PC-3 (cell line): Measurements from ENCODE around the gene MRFAP1. TPM values are rescaled to one million over a fixed set of nuclear protein-coding genes. Genes with fewer than 3 reads are reported as not detected.
A peak's percentile ranks its signal among the peaks of the same experiment; 100 is the strongest.

Source experiments
- ATAC-seq: fragments of 200-7000 bp; cut with Tn5 transposase; 2 replicates; pipeline ENCODE4 v1.9.1; 2020; ENCODE audit warnings: mild to moderate bottlenecking, moderate library complexity
- BruUV-seq: library from RNA; stranded (reverse); fragments of 400-500 nt; replicated peaks from 2 replicates; lab custom pipeline; 2021; lab: Mats Ljungman, UMichigan
- CTCF ChIA-PET: fragments of 300-600 bp; sonication (Branson Sonifier 250); formaldehyde crosslinking; loops from one replicate; lab custom pipeline; 2022; ENCODE audit warnings: antibody characterized with exemption; lab: Charles Lee
- POLR2A ChIA-PET: fragments of 300-600 bp; sonication (Branson Sonifier 250); formaldehyde crosslinking; loops from one replicate; lab custom pipeline; 2022; ENCODE audit warnings: antibody characterized with exemption; ENCODE audit not compliant: unreplicated experiment; lab: Charles Lee
- DNase-seq: peaks from one replicate; pipeline ENCODE4 v3.0.0-alpha.2; 2015
- H2AFZ ChIP-seq: fragments of 300-600 bp; sonication (generic); 2 replicates; pipeline ENCODE4 v1.6.0; 2016; ENCODE audit warnings: antibody characterized with exemption, low read length
- H3F3A ChIP-seq: fragments of 300-600 bp; sonication (generic); one replicate; pipeline ENCODE4 v1.6.0; 2017; ENCODE audit warnings: antibody characterized with exemption, low read length, control low read depth, mild to moderate bottlenecking; ENCODE audit not compliant: unreplicated experiment
- H3K27ac ChIP-seq: fragments of 300-600 bp; sonication (generic); 2 replicates; pipeline ENCODE4 v1.5.1; 2016; ENCODE audit warnings: mild to moderate bottlenecking, low read length
- H3K27me3 ChIP-seq: fragments of 300-600 bp; sonication (generic); 2 replicates; pipeline ENCODE4 v1.6.1; 2016; ENCODE audit warnings: low read length, mixed read lengths
- H3K36me3 ChIP-seq: fragments of 300-600 bp; sonication (generic); 2 replicates; pipeline ENCODE4 v1.6.1; 2016; ENCODE audit warnings: low read depth, mixed run types, low read length, mixed read lengths
- H3K4me1 ChIP-seq: fragments of 300-600 bp; sonication (generic); 2 replicates; pipeline ENCODE4 v1.5.1; 2016; ENCODE audit warnings: low read length; ENCODE audit not compliant: insufficient read depth
- H3K4me2 ChIP-seq: fragments of 300-600 bp; sonication (generic); 2 replicates; pipeline ENCODE4 v1.6.0; 2016; ENCODE audit warnings: low read length
- H3K4me3 ChIP-seq: fragments of 300-600 bp; sonication (generic); 2 replicates; pipeline ENCODE4 v1.5.1; 2016; ENCODE audit warnings: mild to moderate bottlenecking, low read length, mixed read lengths
- H3K79me2 ChIP-seq: fragments of 300-600 bp; sonication (generic); 2 replicates; pipeline ENCODE4 v1.6.1; 2017; ENCODE audit warnings: low read length, mixed read lengths
- H3K9ac ChIP-seq: fragments of 300-600 bp; sonication (generic); 2 replicates; pipeline ENCODE4 v1.6.0; 2016; ENCODE audit warnings: mild to moderate bottlenecking, low read length
- H3K9me2 ChIP-seq: fragments of 300-600 bp; sonication (generic); replicated peaks from 2 replicates; pipeline ENCODE4 v1.6.1; 2016; ENCODE audit warnings: mixed run types, low read length, mixed read lengths
- H3K9me3 ChIP-seq: fragments of 300-600 bp; sonication (generic); 2 replicates; pipeline ENCODE4 v1.6.1; 2016; ENCODE audit warnings: low read length, mixed read lengths
- H4K20me1 ChIP-seq: fragments of 300-600 bp; sonication (generic); 2 replicates; pipeline ENCODE4 v1.6.1; 2016; ENCODE audit warnings: low read length, mixed read lengths
- EZH2 ChIP-seq: fragments of 300-600 bp; sonication (generic); IDR thresholded peaks from one replicate; pipeline ENCODE4 v1.6.1; 2017; ENCODE audit warnings: antibody characterized with exemption, mild to moderate bottlenecking, low read length; ENCODE audit not compliant: unreplicated experiment
- EZH2phosphoT487 ChIP-seq: fragments of 300-600 bp; sonication (generic); IDR thresholded peaks from 2 replicates; pipeline ENCODE4 v1.6.1; 2018; ENCODE audit warnings: mild to moderate bottlenecking, antibody characterized with exemption, low read length, borderline replicate concordance
- intact Hi-C: fragments of 100-400 bp; cut with micrococcal nuclease; formaldehyde crosslinking; loops from 2 replicates; pipeline ENCODE4 v1.9.0; 2023
- total RNA-seq: library from RNA; depleted of rRNA; stranded (reverse); fragments of >200 nt; gene quantifications from 2 replicates; pipeline ENCODE4 v1.2.3, GENCODE V29; 2014
- TF ChIP-seq, protein P1 (sequence below): fragments of 300-600 bp; sonication (generic); conservative IDR thresholded peaks from 2 replicates; pipeline ENCODE4 v1.5.1; 2017; ENCODE audit warnings: antibody characterized with exemption, low read depth, mild to moderate bottlenecking, low read length

MRFAP1 gene
- total RNA-seq, 1 experiment from 2014 or later, result 122 TPM

DNA sequence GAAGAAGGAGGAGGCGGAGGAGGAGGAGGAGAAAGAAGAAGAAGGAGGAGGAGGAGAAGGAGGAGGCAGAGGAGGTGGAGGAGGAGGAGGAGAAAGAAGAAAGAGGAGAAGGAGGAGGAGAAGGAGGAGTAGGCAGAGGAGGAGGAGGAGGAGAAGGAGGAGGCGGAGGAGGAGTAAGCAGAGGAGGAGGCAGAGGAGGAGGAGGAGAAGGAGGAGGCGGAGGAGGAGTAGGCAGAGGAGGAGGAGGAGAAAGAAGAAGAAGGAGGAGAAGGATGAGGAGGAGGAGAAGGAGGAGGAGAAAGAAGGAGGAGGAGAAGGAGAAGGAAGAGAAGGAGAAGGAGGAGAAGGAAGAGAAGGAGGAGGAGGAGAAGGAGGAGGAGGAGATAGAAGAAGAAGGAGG, 19.9 kb downstream of the MRFAP1 start:
- ChIA-PET POLR2A (no interaction called here), CTCF (no interaction called here)
- H3K9ac ChIP-seq, result no peak overlapping the region
- intact Hi-C loops, result no loop called here
- no peak overlapping the region for H3K4me2 ChIP-seq
- no peaks in the 10 kb centered on the region for H4K20me1 ChIP-seq
- no peaks in the 10 kb centered on the region for H3K27me3 ChIP-seq
- TF ChIP-seq EZH2 (no peak), EZH2phosphoT487 (no peak)
- TF ChIP-seq, protein P1, sequence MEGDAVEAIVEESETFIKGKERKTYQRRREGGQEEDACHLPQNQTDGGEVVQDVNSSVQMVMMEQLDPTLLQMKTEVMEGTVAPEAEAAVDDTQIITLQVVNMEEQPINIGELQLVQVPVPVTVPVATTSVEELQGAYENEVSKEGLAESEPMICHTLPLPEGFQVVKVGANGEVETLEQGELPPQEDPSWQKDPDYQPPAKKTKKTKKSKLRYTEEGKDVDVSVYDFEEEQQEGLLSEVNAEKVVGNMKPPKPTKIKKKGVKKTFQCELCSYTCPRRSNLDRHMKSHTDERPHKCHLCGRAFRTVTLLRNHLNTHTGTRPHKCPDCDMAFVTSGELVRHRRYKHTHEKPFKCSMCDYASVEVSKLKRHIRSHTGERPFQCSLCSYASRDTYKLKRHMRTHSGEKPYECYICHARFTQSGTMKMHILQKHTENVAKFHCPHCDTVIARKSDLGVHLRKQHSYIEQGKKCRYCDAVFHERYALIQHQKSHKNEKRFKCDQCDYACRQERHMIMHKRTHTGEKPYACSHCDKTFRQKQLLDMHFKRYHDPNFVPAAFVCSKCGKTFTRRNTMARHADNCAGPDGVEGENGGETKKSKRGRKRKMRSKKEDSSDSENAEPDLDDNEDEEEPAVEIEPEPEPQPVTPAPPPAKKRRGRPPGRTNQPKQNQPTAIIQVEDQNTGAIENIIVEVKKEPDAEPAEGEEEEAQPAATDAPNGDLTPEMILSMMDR, result no peak
- H3F3A ChIP-seq, result no peaks in the 10 kb centered on the region
- no peaks in the 10 kb centered on the region for H3K79me2 ChIP-seq
- H3K27ac ChIP-seq, result no peak overlapping the region
- no TSS peak for BruUV-seq
- H3K9me3 ChIP-seq, result no peaks in the 10 kb centered on the region
- H3K4me3 ChIP-seq, result no peak overlapping the region
- no peaks in the 10 kb centered on the region for H3K9me2 ChIP-seq
- no peak overlapping the region for H2AFZ ChIP-seq
- no peak for ATAC-seq
- H3K4me1 ChIP-seq, result no peaks in the 10 kb centered on the region
- H3K36me3 ChIP-seq, result no peaks in the 10 kb centered on the region
- no peak for DNase-seq

DNA sequence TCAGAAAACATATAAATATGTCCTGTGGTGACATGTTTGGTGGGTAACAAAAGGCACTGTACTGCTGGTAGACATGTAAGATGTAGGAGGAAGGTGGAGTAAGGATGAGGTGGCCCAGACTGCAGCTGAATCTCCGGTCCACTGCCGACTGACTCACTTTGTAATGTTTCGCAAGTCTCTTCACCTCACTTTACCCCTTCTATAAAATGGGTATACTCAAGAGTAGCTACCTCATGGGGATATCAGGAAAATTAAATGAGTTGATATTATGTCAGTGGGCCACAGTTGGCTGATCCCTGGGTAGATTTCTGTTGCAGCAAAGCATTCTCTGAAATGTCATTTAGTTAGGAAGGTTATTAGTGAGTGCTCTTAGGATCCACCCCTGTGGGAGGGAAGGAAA, 22.1 kb downstream of the MRFAP1 start:
- Histone ChIP-seq H3K9me2 (no peaks in the 10 kb centered on the region), H3K9me3 (no peaks in the 10 kb centered on the region), H3K4me3 (no peak overlapping the region), H2AFZ (no peak overlapping the region), H3K79me2 (no peaks in the 10 kb centered on the region), H3K9ac (no peak overlapping the region), H3K27me3 (no peaks in the 10 kb centered on the region), H4K20me1 (no peaks in the 10 kb centered on the region), H3K27ac (no peak overlapping the region), H3K4me2 (no peak overlapping the region), H3K4me1 (no peaks in the 10 kb centered on the region), H3K36me3 (no peaks in the 10 kb centered on the region), H3F3A (no peaks in the 10 kb centered on the region)
- no TSS peak for BruUV-seq
- intact Hi-C loops, result no loop called here
- no peak for DNase-seq
- TF ChIP-seq EZH2phosphoT487 (no peak), EZH2 (no peak)
- TF ChIP-seq, protein P1, result no peak
- ChIA-PET CTCF (no interaction called here), POLR2A (no interaction called here)
- ATAC-seq, result no peak

DNA sequence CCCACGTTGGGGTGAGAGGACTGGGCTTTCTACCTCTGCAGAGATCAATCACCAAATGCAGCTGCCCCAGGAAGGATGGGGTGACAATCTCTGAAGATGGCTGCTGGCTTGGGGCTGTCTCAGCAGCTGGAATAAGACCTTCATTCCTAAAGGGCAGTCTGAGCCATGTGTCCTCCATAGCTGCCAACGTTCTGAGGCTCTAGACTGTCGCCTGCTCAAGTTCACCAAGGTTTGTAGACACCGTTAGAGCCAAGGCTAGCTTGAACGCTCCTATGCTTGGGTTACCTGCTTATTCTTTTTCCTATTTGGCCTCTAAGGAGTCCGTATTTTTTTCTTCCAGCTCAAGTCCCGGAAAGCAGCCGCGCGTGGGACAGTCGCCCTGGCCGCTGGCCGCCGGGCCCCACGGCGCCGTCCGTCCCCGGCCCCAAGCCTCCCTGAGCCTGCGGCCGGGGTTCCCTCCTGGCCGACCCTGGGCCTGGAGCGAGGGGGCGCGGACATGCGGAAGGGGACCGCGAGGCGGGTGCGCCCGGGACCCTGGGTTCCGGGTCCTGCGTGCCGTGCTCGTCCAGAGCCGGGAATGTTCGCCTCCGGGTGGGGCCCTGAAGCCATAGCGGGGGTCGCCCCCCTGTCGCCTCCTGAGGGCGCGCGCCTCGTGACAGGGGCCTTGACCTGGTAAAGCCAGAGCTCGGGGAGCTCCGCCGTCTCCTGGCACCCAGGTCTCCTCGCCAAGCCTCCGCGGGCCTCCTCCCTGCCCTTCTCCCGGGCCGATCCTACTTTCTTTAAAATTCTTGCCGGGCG, 23.3 kb downstream of the MRFAP1 start:
- Histone ChIP-seq H2AFZ (no peak overlapping the region), H3K4me2 (peak overlapping the region; percentile 31; the same call in 1 of the 2 replicates)

More for the DNA sequence above, 23.3 kb downstream of the MRFAP1 start:
- no peaks in the 10 kb centered on the region for H3K79me2 ChIP-seq
- ATAC-seq, result no peak
- no peak overlapping the region for H3K9ac ChIP-seq
- CTCF ChIA-PET, result no interaction called here
- DNase-seq, result no peak
- H4K20me1 ChIP-seq, result no peaks in the 10 kb centered on the region
- no peaks in the 10 kb centered on the region for H3K9me3 ChIP-seq
- BruUV-seq, result no TSS peak
- no peaks in the 10 kb centered on the region for H3K9me2 ChIP-seq
- peaks cover 6% of the 10 kb centered on the region for H3K4me1 ChIP-seq
- H3K4me3 ChIP-seq, result no peak overlapping the region
- POLR2A ChIA-PET, result no interaction called here
- H3K36me3 ChIP-seq, result no peaks in the 10 kb centered on the region
- no peaks in the 10 kb centered on the region for H3K27me3 ChIP-seq
- intact Hi-C loops, result no loop called here
- peaks cover 2% of the 10 kb centered on the region for H3F3A ChIP-seq
- TF ChIP-seq, protein P1, result no peak
- TF ChIP-seq EZH2 (no peak), EZH2phosphoT487 (no peak)
- no peak overlapping the region for H3K27ac ChIP-seq
